PC-3 (cell line): Measurements from ENCODE around the gene CCNF. TPM values are rescaled to one million over a fixed set of nuclear protein-coding genes. Genes with fewer than 3 reads are reported as not detected.

Experiments
- ATAC-seq: fragments of 200-7000 bp; cut with Tn5 transposase; 2 replicates; pipeline ENCODE4 v1.9.1; 2020; ENCODE audit warnings: mild to moderate bottlenecking, moderate library complexity
- BruUV-seq: library from RNA; stranded (reverse); fragments of 400-500 nt; replicated peaks from 2 replicates; lab custom pipeline; 2021; lab: Mats Ljungman, UMichigan
- CTCF ChIA-PET: fragments of 300-600 bp; sonication (Branson Sonifier 250); formaldehyde crosslinking; loops from one replicate; lab custom pipeline; 2022; ENCODE audit warnings: antibody characterized with exemption; lab: Charles Lee
- POLR2A ChIA-PET: fragments of 300-600 bp; sonication (Branson Sonifier 250); formaldehyde crosslinking; loops from one replicate; lab custom pipeline; 2022; ENCODE audit warnings: antibody characterized with exemption; ENCODE audit not compliant: unreplicated experiment; lab: Charles Lee
- DNase-seq: peaks from one replicate; pipeline ENCODE4 v3.0.0-alpha.2; 2015
- H2AFZ ChIP-seq: fragments of 300-600 bp; sonication (generic); 2 replicates; pipeline ENCODE4 v1.6.0; 2016; ENCODE audit warnings: antibody characterized with exemption, low read length
- H3F3A ChIP-seq: fragments of 300-600 bp; sonication (generic); one replicate; pipeline ENCODE4 v1.6.0; 2017; ENCODE audit warnings: antibody characterized with exemption, low read length, control low read depth, mild to moderate bottlenecking; ENCODE audit not compliant: unreplicated experiment
- H3K27ac ChIP-seq: fragments of 300-600 bp; sonication (generic); 2 replicates; pipeline ENCODE4 v1.5.1; 2016; ENCODE audit warnings: mild to moderate bottlenecking, low read length
- H3K27me3 ChIP-seq: fragments of 300-600 bp; sonication (generic); 2 replicates; pipeline ENCODE4 v1.6.1; 2016; ENCODE audit warnings: low read length, mixed read lengths
- H3K36me3 ChIP-seq: fragments of 300-600 bp; sonication (generic); 2 replicates; pipeline ENCODE4 v1.6.1; 2016; ENCODE audit warnings: low read depth, mixed run types, low read length, mixed read lengths
- H3K4me1 ChIP-seq: fragments of 300-600 bp; sonication (generic); 2 replicates; pipeline ENCODE4 v1.5.1; 2016; ENCODE audit warnings: low read length; ENCODE audit not compliant: insufficient read depth
- H3K4me2 ChIP-seq: fragments of 300-600 bp; sonication (generic); 2 replicates; pipeline ENCODE4 v1.6.0; 2016; ENCODE audit warnings: low read length
- H3K4me3 ChIP-seq: fragments of 300-600 bp; sonication (generic); 2 replicates; pipeline ENCODE4 v1.5.1; 2016; ENCODE audit warnings: mild to moderate bottlenecking, low read length, mixed read lengths
- H3K79me2 ChIP-seq: fragments of 300-600 bp; sonication (generic); 2 replicates; pipeline ENCODE4 v1.6.1; 2017; ENCODE audit warnings: low read length, mixed read lengths
- H3K9ac ChIP-seq: fragments of 300-600 bp; sonication (generic); 2 replicates; pipeline ENCODE4 v1.6.0; 2016; ENCODE audit warnings: mild to moderate bottlenecking, low read length
- H3K9me2 ChIP-seq: fragments of 300-600 bp; sonication (generic); replicated peaks from 2 replicates; pipeline ENCODE4 v1.6.1; 2016; ENCODE audit warnings: mixed run types, low read length, mixed read lengths
- H3K9me3 ChIP-seq: fragments of 300-600 bp; sonication (generic); 2 replicates; pipeline ENCODE4 v1.6.1; 2016; ENCODE audit warnings: low read length, mixed read lengths
- H4K20me1 ChIP-seq: fragments of 300-600 bp; sonication (generic); 2 replicates; pipeline ENCODE4 v1.6.1; 2016; ENCODE audit warnings: low read length, mixed read lengths
- CTCF ChIP-seq: fragments of 300-600 bp; sonication (generic); conservative IDR thresholded peaks from 2 replicates; pipeline ENCODE4 v1.5.1; 2017; ENCODE audit warnings: antibody characterized with exemption, low read depth, mild to moderate bottlenecking, low read length
- EZH2 ChIP-seq: fragments of 300-600 bp; sonication (generic); IDR thresholded peaks from one replicate; pipeline ENCODE4 v1.6.1; 2017; ENCODE audit warnings: antibody characterized with exemption, mild to moderate bottlenecking, low read length; ENCODE audit not compliant: unreplicated experiment
- EZH2phosphoT487 ChIP-seq: fragments of 300-600 bp; sonication (generic); IDR thresholded peaks from 2 replicates; pipeline ENCODE4 v1.6.1; 2018; ENCODE audit warnings: mild to moderate bottlenecking, antibody characterized with exemption, low read length, borderline replicate concordance
- intact Hi-C: fragments of 100-400 bp; cut with micrococcal nuclease; formaldehyde crosslinking; loops from 2 replicates; pipeline ENCODE4 v1.9.0; 2023
- total RNA-seq: library from RNA; depleted of rRNA; stranded (reverse); fragments of >200 nt; gene quantifications from 2 replicates; pipeline ENCODE4 v1.2.3, GENCODE V29; 2014

CCNF gene
- total RNA-seq, 1 experiment from 2014 or later: 26.8 TPM

- TF ChIP-seq EZH2: no peak
- no peak for TF ChIP-seq CTCF
- TF ChIP-seq EZH2phosphoT487: no peak
- H3K27ac ChIP-seq: no peak overlapping the region
- no peaks in the 10 kb centered on the region for H3K79me2 ChIP-seq
- ATAC-seq: no peak
- peaks cover 9% of the 10 kb centered on the region; the same call in 1 of the 2 replicates for H3K4me1 ChIP-seq
- BruUV-seq: no TSS peak
- H4K20me1 ChIP-seq: no peaks in the 10 kb centered on the region
- no peaks in the 10 kb centered on the region for H3K27me3 ChIP-seq
- POLR2A ChIA-PET: no interaction called here
- H3K36me3 ChIP-seq: no peaks in the 10 kb centered on the region
- CTCF ChIA-PET: no interaction called here
- intact Hi-C loops: no loop called here
- no peak overlapping the region for H2AFZ ChIP-seq
- no peaks in the 10 kb centered on the region for H3K9me2 ChIP-seq
- H3K9me3 ChIP-seq: no peaks in the 10 kb centered on the region
- DNase-seq: no peak
- no peaks in the 10 kb centered on the region for H3F3A ChIP-seq
- H3K4me3 ChIP-seq: no peak overlapping the region
- H3K4me2 ChIP-seq: no peak overlapping the region
- H3K9ac ChIP-seq: no peak overlapping the region
These were observed 41.0 kb downstream of the CCNF start for GRCh38 chr16:2470234-2470601.

GRCh38 chr16:2470603-2471015 lies 41.4 kb downstream of the CCNF start:
- ATAC-seq (no peak), DNase-seq (peak; percentile 24)
- H3K4me3 ChIP-seq: no peak overlapping the region
- ChIA-PET POLR2A (no interaction called here), CTCF (no interaction called here)
- H4K20me1 ChIP-seq: no peaks in the 10 kb centered on the region
- no peaks in the 10 kb centered on the region for H3K9me3 ChIP-seq
- no peak overlapping the region for H3K9ac ChIP-seq
- H3K27me3 ChIP-seq: no peaks in the 10 kb centered on the region
- peaks cover 9% of the 10 kb centered on the region; the same call in 1 of the 2 replicates for H3K4me1 ChIP-seq
- no peaks in the 10 kb centered on the region for H3F3A ChIP-seq
- TF ChIP-seq EZH2: no peak
- no peak for TF ChIP-seq EZH2phosphoT487
- TF ChIP-seq CTCF: no peak
- H3K36me3 ChIP-seq: no peaks in the 10 kb centered on the region
- H3K4me2 ChIP-seq: no peak overlapping the region
- no TSS peak for BruUV-seq
- peaks cover 2% of the 10 kb centered on the region for H3K79me2 ChIP-seq
- intact Hi-C loops: no loop called here
- H3K27ac ChIP-seq: no peak overlapping the region
- H2AFZ ChIP-seq: no peak overlapping the region
- H3K9me2 ChIP-seq: no peaks in the 10 kb centered on the region

GRCh38 chr16:2471016-2471652 lies 41.9 kb downstream of the CCNF start, which contains the start of gene NTN3:
Gene NTN3, plus strand, starts transcription at chr16:2471297. Its CDS starts 405 bp downstream, at chr16:2471702.
- no peaks in the 10 kb centered on the region for H3F3A ChIP-seq
- TF ChIP-seq EZH2 (no peak), CTCF (no peak), EZH2phosphoT487 (no peak)
- H3K4me1 ChIP-seq: peaks cover 9% of the 10 kb centered on the region; the same call in 1 of the 2 replicates
- no TSS peak for BruUV-seq
- H3K27ac ChIP-seq: no peak within 1 kb of the TSS
- H3K79me2 ChIP-seq: peaks cover 7% of the 10 kb centered on the region
- no peaks in the 10 kb centered on the region for H3K9me2 ChIP-seq
- no peaks in the 10 kb centered on the region for H3K9me3 ChIP-seq
- H3K9ac ChIP-seq: no peak within 1 kb of the TSS
- H4K20me1 ChIP-seq: no peaks in the 10 kb centered on the region
- ATAC-seq (no peak), DNase-seq (peak; percentile 6)
- H3K4me2 ChIP-seq: peak within 1 kb of the TSS; percentile 57; the same call in 1 of the 2 replicates
- no peak within 1 kb of the TSS; the same call in 1 of the 2 replicates for H3K4me3 ChIP-seq
- POLR2A ChIA-PET: no interaction called here
- intact Hi-C loops: no loop called here
- H3K36me3 ChIP-seq: no peaks in the 10 kb centered on the region
- CTCF ChIA-PET: no interaction called here
- no peaks in the 10 kb centered on the region for H3K27me3 ChIP-seq
- H2AFZ ChIP-seq: no peak within 1 kb of the TSS
